ENCODE results near the gene OPCML.

Gene OPCML

GRCh38 chr11:133531971-133532651, at the start of gene OPCML:
TSS of gene OPCML (minus strand) at chr11:133532501.
- DNase-seq: no peak

DNA sequence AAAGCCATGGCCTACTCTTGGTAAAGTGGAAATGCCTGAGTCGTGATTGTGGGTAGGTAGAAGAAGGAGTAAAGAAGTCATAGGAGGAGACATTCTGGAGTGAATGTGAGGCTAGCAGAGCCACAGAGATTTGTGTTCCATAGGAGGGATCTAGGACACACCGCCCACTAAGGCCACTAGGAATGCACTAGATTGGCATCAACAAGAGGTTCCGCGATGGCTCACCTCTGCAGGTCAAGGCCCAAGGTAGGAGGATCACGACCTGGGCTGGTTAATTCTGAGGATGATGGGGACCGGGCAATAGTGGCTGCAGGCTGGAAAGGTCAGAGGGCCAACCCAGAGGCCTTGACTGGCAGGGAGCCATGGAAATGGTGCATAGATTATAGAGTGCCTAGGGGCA, 48.8 kb upstream of the OPCML start:
- DNase-seq: no peak

DNA sequence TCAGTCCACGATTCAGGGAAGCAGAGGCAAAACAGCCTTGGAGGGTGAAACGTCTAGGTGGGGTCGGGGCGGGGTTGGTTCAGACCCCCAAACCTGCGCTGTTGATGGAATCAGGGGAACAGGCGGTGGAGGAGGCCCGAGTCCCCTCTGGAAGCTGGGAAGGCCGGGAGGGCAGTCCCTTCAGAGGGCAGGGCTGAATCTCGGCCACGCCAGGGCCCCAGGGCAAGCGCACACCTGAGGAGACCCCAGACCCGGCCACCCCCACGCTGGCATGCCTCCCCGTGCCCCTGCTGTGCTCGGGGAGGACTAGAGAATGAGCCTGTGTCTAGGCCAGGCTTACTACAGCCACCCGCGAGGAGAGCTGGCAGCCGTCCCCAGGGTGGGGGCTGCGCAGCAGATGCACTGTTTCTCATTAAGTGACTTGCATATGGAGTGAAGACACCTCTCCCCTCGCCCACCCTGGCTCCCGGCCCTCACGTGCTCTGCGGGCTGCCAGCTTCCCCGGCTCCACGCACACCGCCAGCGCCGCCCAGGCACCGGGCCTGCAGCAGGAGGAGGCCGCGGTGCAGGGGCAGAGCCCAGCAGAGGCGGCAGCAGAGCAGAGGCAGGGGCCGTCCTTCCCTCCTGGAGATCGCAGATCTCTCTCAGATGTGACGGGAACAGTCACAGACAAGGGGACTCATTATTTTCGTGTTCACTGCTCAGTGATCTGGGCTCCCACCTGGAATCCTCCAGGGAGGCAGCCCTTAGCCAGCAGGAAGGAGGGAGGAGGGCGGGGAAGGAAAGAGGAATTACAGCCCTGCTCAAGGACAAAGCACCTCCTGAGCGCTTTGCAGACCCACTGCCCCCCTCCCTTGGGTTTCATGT, 47.1 kb upstream of the OPCML start:
- DNase-seq: no peak

DNA sequence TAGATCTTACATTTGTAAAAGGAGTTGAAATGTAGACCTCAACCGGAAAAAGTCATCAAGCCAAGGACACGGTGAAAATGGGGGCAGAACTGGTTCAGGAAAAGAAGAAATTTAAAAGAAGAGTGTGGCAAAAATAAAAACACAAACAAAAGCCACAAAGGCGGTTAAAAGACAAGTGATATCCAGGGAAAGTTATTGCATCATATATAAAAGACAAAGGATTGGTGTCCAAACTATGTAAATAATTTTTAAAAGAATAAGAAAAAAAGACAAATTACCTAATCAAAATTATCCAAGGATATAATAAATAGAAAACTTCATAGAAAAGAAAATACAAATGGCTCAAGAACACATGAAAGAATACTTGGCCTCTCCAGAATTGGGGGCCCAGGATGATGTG, 45.1 kb upstream of the OPCML start:
- DNase-seq: no peak

GRCh38 chr11:133576351-133576750, 44.0 kb upstream of the OPCML start:
- no peak for DNase-seq

- DNase-seq: no peak
Measured at GRCh38 chr11:133573081-133573480, 40.8 kb upstream of the OPCML start.

GRCh38 chr11:133570376-133570775, 38.1 kb upstream of the OPCML start:
- DNase-seq: no peak

- no peak for DNase-seq
Measured at GRCh38 chr11:133563505-133564025, 31.3 kb upstream of the OPCML start.

DNA sequence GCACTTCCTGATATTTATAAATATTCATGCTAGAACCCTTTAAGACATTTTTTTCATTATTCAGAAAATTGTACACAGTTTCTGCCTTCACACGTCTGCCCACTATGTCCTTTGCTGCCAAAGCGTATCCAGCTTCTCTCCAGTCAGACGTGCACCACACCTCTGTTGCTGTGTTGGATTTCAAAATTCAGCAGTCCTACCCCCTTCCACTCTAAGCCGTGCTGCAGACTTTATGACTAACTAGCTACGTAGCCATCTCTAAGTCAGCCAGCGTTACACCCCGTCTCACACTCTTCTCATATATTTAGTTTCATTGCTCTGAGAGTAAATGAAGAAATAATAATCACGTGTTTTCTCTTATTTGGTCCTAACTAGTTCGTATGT, 28.2 kb upstream of the OPCML start:
- no peak for DNase-seq

- no peak for DNase-seq
Measured at GRCh38 chr11:133559833-133560471, 27.7 kb upstream of the OPCML start.

- DNase-seq: no peak
Measured at GRCh38 chr11:133559382-133559781, 27.1 kb upstream of the OPCML start.

DNA sequence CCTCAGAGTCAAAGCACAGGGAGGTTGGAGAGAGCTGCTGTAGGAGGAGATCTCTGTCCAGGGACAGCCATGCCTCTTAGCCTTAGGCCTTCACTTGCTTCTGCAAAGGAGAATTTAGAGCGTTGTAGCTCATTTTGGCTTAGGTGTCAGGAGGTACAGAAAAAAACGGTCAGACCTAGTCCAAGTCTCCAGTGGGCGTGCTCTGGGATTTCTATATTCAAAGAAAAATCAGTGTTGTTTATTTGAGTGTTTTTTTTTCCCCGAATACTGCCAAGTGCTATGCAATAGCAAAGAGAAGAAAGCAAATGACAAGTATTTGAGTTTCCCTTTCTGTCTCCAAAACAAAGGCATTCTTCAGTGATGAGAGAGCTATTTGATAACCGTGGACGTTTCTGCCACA, 22.7 kb upstream of the OPCML start:
- DNase-seq: no peak

GRCh38 chr11:133553885-133554740, 21.8 kb upstream of the OPCML start:
- DNase-seq: no peak

- no peak for DNase-seq
Measured at GRCh38 chr11:133552938-133553337, 20.6 kb upstream of the OPCML start.

DNA sequence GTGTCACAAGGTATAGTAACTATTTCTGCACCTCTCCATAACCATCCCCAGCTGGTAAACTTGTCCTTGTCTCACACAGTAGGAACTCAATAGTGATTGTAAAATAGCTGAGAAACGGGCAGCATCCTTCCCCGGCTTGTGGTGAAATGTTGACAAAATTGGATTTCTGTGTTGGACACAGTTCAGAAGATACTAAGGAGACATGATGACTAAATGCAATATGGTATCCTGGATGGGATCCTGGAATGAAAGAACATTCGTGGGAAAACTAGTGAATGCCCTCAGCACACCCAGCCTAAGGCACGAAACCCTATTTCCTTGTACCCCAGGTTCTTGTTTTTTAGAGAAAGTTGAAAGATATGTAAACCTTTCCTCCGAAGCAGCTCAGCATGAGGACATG, 18.8 kb upstream of the OPCML start:
- DNase-seq: no peak

DNA sequence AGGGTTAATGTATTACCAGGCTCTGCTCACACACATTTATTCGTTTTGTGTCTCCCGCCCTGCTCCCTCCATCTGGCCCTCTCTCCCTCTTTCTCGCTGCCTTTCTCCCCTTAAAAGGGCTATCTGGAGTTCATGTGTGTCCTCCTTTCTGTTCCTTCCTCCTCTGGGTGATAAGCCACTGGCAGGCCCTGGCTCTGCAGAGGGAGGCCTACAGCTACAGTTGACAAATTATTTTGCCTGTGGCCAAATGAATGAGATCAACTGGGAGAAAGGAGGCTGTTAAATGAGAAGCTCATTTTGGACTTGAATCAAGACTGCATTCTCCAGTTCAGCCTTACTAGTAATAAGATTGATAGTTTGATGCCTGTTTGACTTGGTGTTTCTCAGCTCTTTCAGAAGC, 17.5 kb upstream of the OPCML start:
- DNase-seq: no peak

DNA sequence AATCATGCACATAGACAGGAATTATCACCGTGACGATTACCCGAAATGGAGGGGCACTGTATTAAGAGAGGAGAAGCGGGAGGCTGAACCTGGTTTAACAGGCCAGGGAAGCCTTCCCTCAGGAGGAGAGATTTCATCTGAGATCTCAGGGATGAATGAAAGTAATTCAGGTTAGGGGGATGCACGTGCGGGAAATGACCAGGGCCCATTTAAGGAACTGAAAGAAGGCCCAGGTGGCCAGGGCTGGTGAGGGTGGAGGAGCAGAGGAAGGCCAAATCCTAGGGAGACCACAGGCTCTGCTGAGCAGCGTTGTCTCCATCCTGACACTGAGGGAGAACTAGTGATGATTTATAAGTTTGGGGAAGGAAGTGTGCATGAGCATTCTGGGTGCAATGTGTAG, 16.3 kb upstream of the OPCML start:
- no peak for DNase-seq

DNA sequence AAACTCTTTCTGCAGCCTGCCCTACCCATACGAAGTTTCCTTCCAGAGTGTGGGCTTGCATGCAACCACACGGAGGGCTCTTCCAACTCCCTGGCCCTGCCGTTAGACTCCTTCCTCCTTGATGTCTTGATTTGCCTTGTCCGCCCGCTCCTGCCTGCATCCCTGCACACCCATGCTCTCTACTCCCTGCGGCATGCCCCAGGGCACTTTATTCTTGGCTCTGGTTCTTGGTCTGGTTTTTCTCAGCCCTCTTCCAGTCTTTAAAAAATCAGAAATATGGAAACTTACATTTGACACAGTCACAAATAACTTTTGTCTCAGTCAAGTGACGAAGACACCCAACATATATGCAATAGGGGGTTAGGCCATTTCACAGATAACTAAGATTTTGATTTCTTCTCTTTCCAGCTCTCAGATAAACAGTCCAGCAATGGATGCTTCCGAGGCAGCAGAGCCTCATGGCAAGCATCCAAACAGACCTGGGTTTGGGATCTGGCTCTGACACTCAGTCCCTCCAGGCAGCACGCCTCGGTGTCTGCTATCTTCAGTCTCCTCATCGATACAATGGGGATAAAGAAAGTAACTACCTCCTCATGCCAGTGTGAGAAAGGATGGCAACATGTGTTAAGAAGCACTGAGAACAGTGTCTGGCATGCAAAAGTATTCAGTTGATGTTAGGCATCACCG, 15.7 kb upstream of the OPCML start:
- no peak for DNase-seq

DNA sequence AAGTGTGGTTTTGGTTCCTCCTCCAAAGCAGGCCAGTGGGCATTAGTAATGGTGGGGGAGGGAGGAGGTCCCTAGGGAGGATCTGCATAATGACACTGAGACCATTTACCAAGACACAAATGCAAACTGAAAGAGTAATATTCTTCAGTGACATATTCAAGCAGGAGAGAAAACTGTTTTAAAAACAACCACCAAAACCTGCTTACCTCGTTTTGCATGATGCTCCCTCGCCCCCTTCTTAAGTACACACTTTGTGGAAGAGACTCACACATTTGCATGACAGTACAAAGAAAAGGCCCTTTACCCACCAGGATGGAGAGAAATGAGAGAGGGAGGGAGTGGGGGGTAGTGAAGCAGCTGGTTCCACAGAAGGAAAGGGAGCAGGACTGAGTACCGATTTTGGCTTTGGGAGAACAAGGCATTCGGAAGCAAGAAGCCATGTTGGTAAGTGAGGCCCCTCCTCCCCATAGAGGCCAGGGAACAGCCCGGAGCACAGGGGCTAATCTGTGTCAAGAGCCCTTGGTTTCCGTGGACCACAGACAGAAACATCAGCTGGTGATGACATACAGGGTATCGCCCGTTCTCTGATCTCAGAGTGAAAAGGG, 13.0 kb upstream of the OPCML start:
- no peak for DNase-seq

GRCh38 chr11:133541720-133542095, 9.4 kb upstream of the OPCML start:
- DNase-seq: no peak

DNA sequence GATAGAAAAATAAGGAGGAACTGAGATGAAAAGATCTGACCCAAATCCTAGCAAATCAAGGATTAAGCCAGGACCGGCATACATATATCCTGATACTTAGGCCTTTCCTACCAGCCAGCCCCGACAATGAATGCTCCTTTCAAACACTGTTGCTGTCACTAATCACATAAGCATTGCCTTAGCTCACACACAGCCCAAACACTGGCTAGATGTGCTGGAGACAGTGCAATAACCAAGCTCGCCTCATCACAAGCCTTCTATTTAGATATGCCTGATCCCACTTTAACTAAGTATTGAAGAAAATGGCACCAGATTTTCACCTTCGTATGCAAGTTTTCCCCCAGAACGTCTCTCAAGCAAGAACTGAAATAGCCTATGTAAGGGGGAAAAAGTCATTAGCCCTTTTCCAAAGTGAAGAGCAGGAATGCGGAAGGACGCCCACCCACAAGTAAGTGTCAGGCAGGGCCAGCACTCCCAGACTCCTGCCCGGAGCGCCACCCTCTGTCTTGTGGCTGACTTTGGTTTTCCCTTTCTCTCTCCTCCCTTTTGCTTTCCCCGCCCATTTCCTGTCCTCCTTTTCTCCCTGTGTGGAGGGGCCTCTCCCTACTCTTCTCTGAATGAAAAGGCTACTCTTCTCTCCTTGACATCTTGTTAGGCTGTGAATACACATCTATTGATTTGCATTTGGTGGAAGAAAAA, 8.9 kb upstream of the OPCML start:
- no peak for DNase-seq
